Fibroblast of mammary gland (primary cell): Measurements from ENCODE around the gene RFTN2.

Source experiments
- DNase-seq: peaks from one replicate; pipeline ENCODE4 v3.0.0-alpha.2; 2010; ENCODE audit warnings: low read depth
- H3K4me3 ChIP-seq: 2 replicates; pipeline ENCODE4 v1.5.1; 2011; ENCODE audit warnings: low read depth, mild to moderate bottlenecking, low read length, moderate library complexity; ENCODE audit not compliant: control insufficient read depth
- CTCF ChIP-seq: conservative IDR thresholded peaks from 2 replicates; pipeline ENCODE4 v1.5.1; 2011; ENCODE audit warnings: low read depth, low read length, inconsistent platforms; ENCODE audit not compliant: control insufficient read depth, insufficient read depth

The RFTN2 gene

GRCh38 chr2:197674060-197674459, 1.3 kb downstream of the RFTN2 start:
- no peak for DNase-seq
- no peak for TF ChIP-seq CTCF
- H3K4me3 ChIP-seq = no peak overlapping the region

- DNase-seq = no peak
- TF ChIP-seq CTCF = no peak
- H3K4me3 ChIP-seq = no peak overlapping the region
Observed at GRCh38 chr2:197673606-197674005, 1.8 kb downstream of the RFTN2 start.

GRCh38 chr2:197673106-197673505, 2.3 kb downstream of the RFTN2 start:
- H3K4me3 ChIP-seq = no peak overlapping the region
- no peak for TF ChIP-seq CTCF
- no peak for DNase-seq

- no peak for TF ChIP-seq CTCF
- no peak overlapping the region for H3K4me3 ChIP-seq
- DNase-seq = no peak
Observed at GRCh38 chr2:197672371-197672893, 3.0 kb downstream of the RFTN2 start.

GRCh38 chr2:197669077-197669476, 6.3 kb downstream of the RFTN2 start:
- no peak for DNase-seq
- H3K4me3 ChIP-seq = no peak overlapping the region
- TF ChIP-seq CTCF = no peak

- no peak for DNase-seq
- no peak for TF ChIP-seq CTCF
- H3K4me3 ChIP-seq = no peak overlapping the region
Observed at GRCh38 chr2:197668296-197668695, 7.1 kb downstream of the RFTN2 start.

- TF ChIP-seq CTCF = no peak
- H3K4me3 ChIP-seq = no peak overlapping the region
- DNase-seq = no peak
Observed at GRCh38 chr2:197666277-197666676, 9.1 kb downstream of the RFTN2 start.
